Uterus (tissue), 4 donors: ENCODE measurements around the gene RIBC2. TPM values are rescaled to one million over a fixed set of nuclear protein-coding genes. Genes with fewer than 3 reads are reported as not detected.
A peak's percentile ranks its signal among the peaks of the same experiment; 100 is the strongest.

Source experiments
- DNase-seq, 2 donors: peaks; one replicate each; pipeline ENCODE4 v3.0.0-alpha.2; 2019 to 2020
- H3K27ac ChIP-seq, 2 donors: fragments of 200-600 bp; sonication (generic); 1 replicate in 1 of 2; 2 replicates in 1 of 2; pipeline ENCODE4 v1.5.1; 2016 to 2018
- H3K27me3 ChIP-seq, 2 donors: fragments of 200-600 bp; sonication (generic); one replicate each; pipeline ENCODE4 v1.5.1; 2018 to 2019; ENCODE audit warnings: control low read depth in 1 of 2
- H3K36me3 ChIP-seq, 2 donors: fragments of 200-600 bp; sonication (generic); one replicate each; pipeline ENCODE4 v1.5.1; 2019; ENCODE audit warnings: control low read depth in 1 of 2
- H3K4me1 ChIP-seq, 2 donors: fragments of 200-600 bp; sonication (generic); one replicate each; pipeline ENCODE4 v1.5.1; 2018 to 2019; ENCODE audit warnings: control low read depth in 1 of 2
- H3K4me3 ChIP-seq, 2 donors: fragments of 200-600 bp; sonication (generic); 1 replicate in 1 of 2; 2 replicates in 1 of 2; pipeline ENCODE4 v1.5.1; 2018 to 2019; ENCODE audit warnings: mild to moderate bottlenecking in 1 of 2
- H3K9me3 ChIP-seq, 2 donors: fragments of 200-600 bp; sonication (generic); one replicate each; pipeline ENCODE4 v1.5.1; 2019; ENCODE audit warnings: control low read depth in 1 of 2
- CTCF ChIP-seq, 4 experiments: fragments of 200-600 bp in 2 of 4; fragments of 450-650 bp in 2 of 4; sonication (generic) in 2 of 4; IDR thresholded peaks; one replicate each; pipeline ENCODE4 v1.5.1; 2016 to 2019; ENCODE audit warnings: antibody characterized with exemption in 4 of 4, mild to moderate bottlenecking in 2 of 4, moderate library complexity in 1 of 4
- POLR2A ChIP-seq, 2 donors: fragments of 450-650 bp; IDR thresholded peaks; one replicate each; pipeline ENCODE4 v1.6.1; 2016; ENCODE audit warnings: antibody characterized with exemption in 2 of 2, mild to moderate bottlenecking in 1 of 2, moderate library complexity in 1 of 2
- intact Hi-C: fragments of 100-400 bp; cut with DNase I; formaldehyde crosslinking; loops from one replicate; pipeline ENCODE4 v1.15.1; 2023; ENCODE audit warnings: low total_unique reads
- total RNA-seq, 4 donors: library from RNA; depleted of rRNA in 3 of 4; stranded (reverse); fragments of >200 nt in 3 of 4; gene quantifications; one replicate each; pipeline versions ENCODE4 v1.1.0 to v1.2.4, GENCODE V29; 2014 to 2023
- donor health status: DM: yes; HTN: yes; CAD: no.

Gene RIBC2
- total RNA-seq, 4 donors from 2014 or later, result 2.4 to 3.9 TPM; not detected in 2

DNA sequence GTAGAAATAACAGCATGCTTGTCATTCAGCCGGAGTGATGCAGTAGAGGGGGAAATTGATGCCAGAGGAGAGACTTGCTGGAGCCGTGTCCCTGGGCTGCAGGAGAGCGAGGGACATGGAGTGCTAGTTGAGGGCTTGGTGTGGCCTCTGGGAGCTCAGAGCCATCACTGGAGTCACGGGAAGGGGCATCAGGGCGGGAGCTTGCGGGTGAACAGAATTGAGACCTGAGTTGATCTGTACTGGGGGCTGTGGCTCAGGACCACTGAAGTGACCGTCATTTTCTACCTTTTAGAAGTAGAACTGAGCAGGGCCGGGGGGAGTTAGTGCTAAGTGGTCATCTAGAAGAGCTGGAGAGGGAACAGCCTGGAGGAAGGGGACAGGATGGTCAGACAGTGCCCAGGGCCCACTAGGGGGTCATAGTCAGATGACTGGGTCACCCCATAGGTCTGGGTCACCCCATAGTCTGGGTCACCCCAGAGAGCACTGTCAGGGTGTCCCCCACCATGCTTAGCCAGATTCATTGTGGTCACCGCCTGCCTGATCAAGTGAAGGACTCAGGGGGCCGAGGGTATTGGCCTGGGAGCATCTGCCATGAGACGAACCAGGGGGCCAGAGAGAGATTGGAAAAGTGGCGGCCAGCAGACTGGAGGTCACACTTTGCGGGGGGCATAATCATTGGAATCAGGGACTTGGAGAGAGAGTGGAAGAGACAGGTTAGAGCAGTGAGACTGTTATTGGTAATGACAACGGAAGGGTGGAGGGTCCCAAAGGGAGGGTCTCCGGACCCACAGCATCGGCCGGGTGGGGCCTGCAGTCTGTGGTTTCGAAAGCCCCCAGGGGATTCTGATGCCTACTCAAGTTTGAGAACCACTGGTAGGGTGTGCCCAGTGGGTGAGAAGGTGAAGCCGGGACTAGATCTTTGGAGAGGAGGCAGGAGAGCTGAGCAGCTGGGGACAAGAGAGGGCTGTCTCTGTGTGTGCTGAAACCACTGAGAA, 15.2 kb downstream of the RIBC2 start:
- peak; percentile 7 to 8 for DNase-seq

DNA sequence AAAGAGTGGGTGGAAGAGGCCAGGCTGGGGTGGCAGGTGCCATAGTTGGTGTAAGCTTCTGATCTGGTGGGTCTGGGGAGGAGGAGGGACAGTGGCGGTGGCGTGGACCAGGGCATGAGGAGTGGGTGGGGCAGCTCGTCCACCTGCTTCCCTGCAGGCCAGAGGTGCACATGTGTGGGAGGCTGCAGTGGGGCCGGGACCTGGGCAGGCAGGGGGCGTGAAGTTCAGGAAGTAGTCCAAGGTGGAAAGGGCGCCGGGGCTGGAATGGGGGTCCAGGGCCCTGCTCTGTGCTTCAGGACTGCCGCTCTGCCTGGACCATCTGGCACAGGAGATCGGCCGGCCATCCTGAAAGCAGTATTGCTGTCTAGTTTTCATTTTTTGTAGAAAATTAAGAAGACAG, 15.9 kb downstream of the RIBC2 start:
- no peaks in the 10 kb centered on the region for H3K36me3 ChIP-seq
- no peaks in the 10 kb centered on the region for H3K4me1 ChIP-seq
- intact Hi-C loops, result no loop called here
- DNase-seq, result peak; percentile 11
- no peak overlapping the region for H3K27ac ChIP-seq
- TF ChIP-seq CTCF (IDR thresholded peaks at IDR 0.05) (no peak), POLR2A (IDR thresholded peaks at IDR 0.05) (no peak)
- no peak overlapping the region for H3K4me3 ChIP-seq
- no peaks in the 10 kb centered on the region for H3K27me3 ChIP-seq
- no peaks in the 10 kb centered on the region for H3K9me3 ChIP-seq

More for the DNA sequence above, 15.2 kb downstream of the RIBC2 start:
- Histone ChIP-seq H3K36me3 (no peaks in the 10 kb centered on the region), H3K4me3 (no peak overlapping the region), H3K27ac (no peak overlapping the region), H3K27me3 (no peaks in the 10 kb centered on the region), H3K9me3 (no peaks in the 10 kb centered on the region), H3K4me1 (no peaks in the 10 kb centered on the region)
- no peak for TF ChIP-seq CTCF (IDR thresholded peaks at IDR 0.05)
- no peak for TF ChIP-seq POLR2A (IDR thresholded peaks at IDR 0.05)
- intact Hi-C loops, result no loop called here

DNA sequence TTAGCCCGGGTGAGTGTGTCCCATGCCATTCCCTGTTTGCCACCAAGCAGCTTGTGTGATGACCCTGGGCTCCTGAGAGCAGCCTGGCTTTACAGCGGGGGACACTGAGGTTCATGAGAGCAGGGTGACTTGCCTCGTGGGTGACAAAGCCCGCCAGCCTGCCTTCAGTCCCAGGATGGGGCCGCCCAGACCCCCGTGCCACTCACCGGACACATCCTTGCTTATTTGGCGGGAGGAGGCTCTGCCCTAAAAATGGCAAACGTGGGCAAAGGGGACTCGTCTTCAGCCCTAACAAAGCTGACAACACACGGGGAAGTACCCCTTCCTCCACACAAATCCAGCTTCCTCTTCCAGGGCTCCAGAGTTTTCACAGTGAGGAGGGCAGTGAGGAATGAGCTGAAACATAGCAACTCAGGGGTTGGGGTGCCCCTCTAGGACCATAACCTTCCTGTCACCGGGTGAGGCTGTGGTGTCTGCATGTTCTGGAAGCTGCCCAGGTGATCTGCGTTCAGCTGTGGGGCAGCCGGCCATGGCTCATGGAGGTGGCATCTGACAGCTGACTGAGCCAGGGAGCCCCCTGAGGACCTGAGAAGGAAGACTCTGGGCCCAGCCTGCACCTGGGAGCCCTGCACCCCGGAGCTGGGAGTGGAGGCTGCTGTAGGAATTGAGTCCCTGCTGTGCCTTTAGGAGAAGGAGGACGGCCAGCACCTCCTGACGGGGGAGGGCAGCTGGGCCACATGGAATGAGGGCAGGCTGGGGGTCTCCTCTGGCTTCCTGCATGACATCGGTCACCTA, 16.7 kb downstream of the RIBC2 start:
- no peak overlapping the region for H3K4me3 ChIP-seq
- H3K36me3 ChIP-seq, result no peaks in the 10 kb centered on the region
- peak; percentile 10 to 14 for DNase-seq
- TF ChIP-seq POLR2A (IDR thresholded peaks at IDR 0.05) (no peak), CTCF (IDR thresholded peaks at IDR 0.05) (no peak)
- H3K9me3 ChIP-seq, result no peaks in the 10 kb centered on the region
- intact Hi-C loops, result loop anchor here (5.0 kb wide), 1 partner anchor 163 kb away; no protein-coding TSS in a partner anchor
- no peaks in the 10 kb centered on the region for H3K27me3 ChIP-seq
- no peak overlapping the region for H3K27ac ChIP-seq
- no peaks in the 10 kb centered on the region for H3K4me1 ChIP-seq

DNA sequence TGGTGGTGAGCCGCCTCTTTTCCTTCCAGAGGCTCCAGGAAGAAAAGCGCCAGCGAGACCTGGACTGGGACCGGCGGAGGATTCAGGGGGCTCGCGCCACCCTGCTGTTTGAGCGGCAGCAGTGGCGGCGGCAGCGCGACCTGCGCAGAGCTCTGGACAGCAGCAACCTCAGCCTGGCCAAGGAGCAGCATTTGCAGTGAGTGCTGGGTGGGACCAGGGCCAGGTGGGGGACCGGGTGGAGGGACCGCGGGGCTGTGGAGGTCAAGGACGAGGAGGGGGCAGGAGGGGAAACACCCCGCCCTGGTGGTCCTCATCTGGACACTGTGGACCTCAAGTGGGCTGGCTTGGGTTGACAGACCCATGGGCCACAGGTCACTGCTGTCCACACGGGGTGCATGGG, 17.4 kb downstream of the RIBC2 start:
- intact Hi-C loops, result loop anchor here (5.0 kb wide), 1 partner anchor 164 kb away; no protein-coding TSS in a partner anchor
- no peaks in the 10 kb centered on the region for H3K4me1 ChIP-seq
- H3K27me3 ChIP-seq, result no peaks in the 10 kb centered on the region
- TF ChIP-seq POLR2A (IDR thresholded peaks at IDR 0.05) (no peak), CTCF (IDR thresholded peaks at IDR 0.05) (no peak)
- no peak overlapping the region for H3K4me3 ChIP-seq
- H3K36me3 ChIP-seq, result no peaks in the 10 kb centered on the region
- H3K9me3 ChIP-seq, result no peaks in the 10 kb centered on the region
- DNase-seq, result peak; percentile 7 to 13
- H3K27ac ChIP-seq, result no peak overlapping the region
